Activated CD4-positive, alpha-beta T cell treated with anti-CD3 and anti-CD28 coated beads, Interleukin-2, Interleukin-6, amounts not matched to agents 100 ng/mL and 50 ng/mL, durations not matched to agents 16 hours and 8 hours (primary cell): ENCODE data around the gene SPINK4.

Source experiments
- DNase-seq: peaks from one replicate; pipeline ENCODE4 v3.0.0-alpha.2; 2020

The SPINK4 gene

GRCh38 chr9:33263131-33264002, 23.4 kb downstream of the SPINK4 start:
- no peak for DNase-seq

GRCh38 chr9:33264003-33264472, 24.1 kb downstream of the SPINK4 start:
- peak; percentile 53 for DNase-seq

- peak; percentile 100 for DNase-seq
Measured at GRCh38 chr9:33264473-33265177, 24.7 kb downstream of the SPINK4 start, which contains the start of the genes BAG1 and CHMP5. Gene BAG1, minus strand, starts transcription at chr9:33264708. Gene CHMP5, plus strand, starts transcription at chr9:33265049. Its CDS starts 30 bp downstream, at chr9:33265079.

- no peak for DNase-seq
Measured at GRCh38 chr9:33265211-33265865, 25.4 kb downstream of the SPINK4 start.

- DNase-seq: peak; percentile 58
Measured at GRCh38 chr9:33267151-33267767, 27.3 kb downstream of the SPINK4 start.

- DNase-seq: no peak
Measured at GRCh38 chr9:33270146-33270545, 30.2 kb downstream of the SPINK4 start.

GRCh38 chr9:33272061-33272460, 32.1 kb downstream of the SPINK4 start:
- no peak for DNase-seq

GRCh38 chr9:33273266-33273971, 33.5 kb downstream of the SPINK4 start:
- no peak for DNase-seq

GRCh38 chr9:33273972-33274328, 34.0 kb downstream of the SPINK4 start:
- DNase-seq: no peak

GRCh38 chr9:33277484-33277883, 37.5 kb downstream of the SPINK4 start:
- no peak for DNase-seq

- DNase-seq: no peak
Measured at GRCh38 chr9:33285502-33285901, 45.5 kb downstream of the SPINK4 start.

- DNase-seq: peak; percentile 79
Measured at GRCh38 chr9:33287087-33287490, 47.1 kb downstream of the SPINK4 start.

- no peak for DNase-seq
Measured at GRCh38 chr9:33288235-33288634, 48.3 kb downstream of the SPINK4 start.

- DNase-seq: no peak
Measured at GRCh38 chr9:33288828-33289483, 49.0 kb downstream of the SPINK4 start.

- no peak for DNase-seq
Measured at GRCh38 chr9:33289496-33289895, 49.5 kb downstream of the SPINK4 start.

- DNase-seq: no peak
Measured at GRCh38 chr9:33289936-33290246, 49.9 kb downstream of the SPINK4 start.

- DNase-seq: peak; percentile 99
Measured at GRCh38 chr9:33290247-33291030, 50.5 kb downstream of the SPINK4 start, which contains the start of gene NFX1. Gene NFX1, plus strand, starts transcription at chr9:33290516. Its CDS starts 57 bp downstream, at chr9:33290573.

GRCh38 chr9:33291031-33291397, 51.0 kb downstream of the SPINK4 start:
- no peak for DNase-seq

- DNase-seq: peak; percentile 57
Measured at GRCh38 chr9:33291901-33292300, 51.9 kb downstream of the SPINK4 start.

- no peak for DNase-seq
Measured at GRCh38 chr9:33293782-33294181, 53.8 kb downstream of the SPINK4 start.
